Lower lobe of right lung (tissue), 2 donors: ENCODE measurements around the gene PHF12. TPM values are rescaled to one million over a fixed set of nuclear protein-coding genes. Genes with fewer than 3 reads are reported as not detected.

Experiments
- ATAC-seq, 2 donors: fragments of 200-7000 bp; cut with Tn5 transposase; one replicate each; pipeline ENCODE4 v1.9.1; 2020 to 2022; ENCODE audit warnings: mild to moderate bottlenecking in 2 of 2, moderate library complexity in 2 of 2
- DNase-seq: peaks from one replicate; pipeline ENCODE4 v3.0.0-alpha.2; 2020
- H3K27ac ChIP-seq: fragments of 200-600 bp; one replicate; pipeline ENCODE4 v1.8.0; 2022
- H3K27me3 ChIP-seq: fragments of 200-600 bp; one replicate; pipeline ENCODE4 v1.8.0; 2022; ENCODE audit warnings: low read depth
- H3K36me3 ChIP-seq: fragments of 200-600 bp; one replicate; pipeline ENCODE4 v1.8.0; 2022; ENCODE audit warnings: mild to moderate bottlenecking
- H3K4me1 ChIP-seq: fragments of 200-600 bp; one replicate; pipeline ENCODE4 v1.8.0; 2022
- H3K4me3 ChIP-seq: fragments of 200-600 bp; one replicate; pipeline ENCODE4 v1.8.0; 2022; ENCODE audit warnings: mild to moderate bottlenecking
- H3K9me3 ChIP-seq: fragments of 200-600 bp; one replicate; pipeline ENCODE4 v1.8.0; 2022
- intact Hi-C: fragments of 100-400 bp; cut with DNase I; formaldehyde crosslinking; loops from one replicate; pipeline ENCODE4 v1.11.0; 2022
- total RNA-seq: library from RNA; stranded (reverse); fragmentation: NEBNext Ultra II Directional; extraction: Animal tissue kit (Norgen Biotek cat#: 25700); gene quantifications from one replicate; pipeline ENCODE4 v1.2.1, GENCODE V29; 2021
- TF ChIP-seq, protein P1 (sequence below): fragments of 200-600 bp; IDR thresholded peaks from one replicate; pipeline ENCODE4 v1.8.0; 2022; ENCODE audit warnings: antibody characterized with exemption, mild to moderate bottlenecking
- donor health status: DM: no; HTN: yes; CAD: no; lungs with severe emphysema.

Gene PHF12
- total RNA-seq, 1 donor from 2014 or later, result 36.2 TPM

DNA sequence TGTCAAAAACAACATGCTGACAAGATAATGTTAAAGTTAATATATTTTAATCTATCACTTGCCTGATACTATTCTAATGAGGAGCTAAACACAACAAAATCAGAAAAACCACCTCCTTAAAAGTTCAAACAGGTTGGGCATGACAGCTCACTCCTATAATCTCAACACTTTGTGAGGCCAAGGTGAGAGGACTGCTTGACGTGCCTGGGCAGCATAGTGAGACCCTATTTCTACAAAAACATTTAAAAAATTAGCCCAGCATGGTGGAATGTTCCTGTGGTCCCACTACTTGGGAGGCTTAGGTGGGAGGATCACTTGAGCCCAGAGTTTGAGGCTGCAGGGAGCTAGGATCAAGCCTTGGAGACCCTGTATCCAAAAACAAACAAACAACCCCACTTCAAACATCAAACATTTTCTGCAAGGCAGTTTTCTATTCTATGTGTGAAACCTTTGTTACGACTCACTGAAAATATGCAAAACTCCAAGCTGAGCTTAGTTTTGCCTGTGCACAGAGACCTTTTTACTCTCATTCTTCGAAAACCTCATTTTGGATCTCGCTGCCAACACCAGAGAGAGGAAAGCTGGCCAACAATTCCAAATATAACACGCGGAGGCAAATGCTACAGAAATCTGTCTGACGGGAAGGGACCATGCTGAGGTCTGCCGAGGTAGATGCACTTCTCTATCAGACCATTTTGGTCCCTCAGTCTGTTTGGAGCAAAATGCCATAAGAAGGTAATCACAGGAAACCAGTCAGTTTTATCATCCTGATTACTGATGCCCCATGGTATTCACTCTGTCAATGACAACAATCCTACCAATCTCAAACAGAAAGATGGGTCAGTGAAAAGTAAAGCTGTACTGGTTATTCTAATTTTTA is 6.2 kb downstream of the PHF12 start:
- TF ChIP-seq, protein P1, sequence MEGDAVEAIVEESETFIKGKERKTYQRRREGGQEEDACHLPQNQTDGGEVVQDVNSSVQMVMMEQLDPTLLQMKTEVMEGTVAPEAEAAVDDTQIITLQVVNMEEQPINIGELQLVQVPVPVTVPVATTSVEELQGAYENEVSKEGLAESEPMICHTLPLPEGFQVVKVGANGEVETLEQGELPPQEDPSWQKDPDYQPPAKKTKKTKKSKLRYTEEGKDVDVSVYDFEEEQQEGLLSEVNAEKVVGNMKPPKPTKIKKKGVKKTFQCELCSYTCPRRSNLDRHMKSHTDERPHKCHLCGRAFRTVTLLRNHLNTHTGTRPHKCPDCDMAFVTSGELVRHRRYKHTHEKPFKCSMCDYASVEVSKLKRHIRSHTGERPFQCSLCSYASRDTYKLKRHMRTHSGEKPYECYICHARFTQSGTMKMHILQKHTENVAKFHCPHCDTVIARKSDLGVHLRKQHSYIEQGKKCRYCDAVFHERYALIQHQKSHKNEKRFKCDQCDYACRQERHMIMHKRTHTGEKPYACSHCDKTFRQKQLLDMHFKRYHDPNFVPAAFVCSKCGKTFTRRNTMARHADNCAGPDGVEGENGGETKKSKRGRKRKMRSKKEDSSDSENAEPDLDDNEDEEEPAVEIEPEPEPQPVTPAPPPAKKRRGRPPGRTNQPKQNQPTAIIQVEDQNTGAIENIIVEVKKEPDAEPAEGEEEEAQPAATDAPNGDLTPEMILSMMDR, result no peak
- Histone ChIP-seq H3K27me3 (no peaks in the 10 kb centered on the region), H3K9me3 (no peaks in the 10 kb centered on the region), H3K4me1 (peaks cover 63% of the 10 kb centered on the region), H3K27ac (peak overlapping the region; percentile 24), H3K36me3 (peaks cover 16% of the 10 kb centered on the region), H3K4me3 (no peak overlapping the region)
- ATAC-seq (no peak), DNase-seq (no peak)
- intact Hi-C loops, result no loop called here

DNA sequence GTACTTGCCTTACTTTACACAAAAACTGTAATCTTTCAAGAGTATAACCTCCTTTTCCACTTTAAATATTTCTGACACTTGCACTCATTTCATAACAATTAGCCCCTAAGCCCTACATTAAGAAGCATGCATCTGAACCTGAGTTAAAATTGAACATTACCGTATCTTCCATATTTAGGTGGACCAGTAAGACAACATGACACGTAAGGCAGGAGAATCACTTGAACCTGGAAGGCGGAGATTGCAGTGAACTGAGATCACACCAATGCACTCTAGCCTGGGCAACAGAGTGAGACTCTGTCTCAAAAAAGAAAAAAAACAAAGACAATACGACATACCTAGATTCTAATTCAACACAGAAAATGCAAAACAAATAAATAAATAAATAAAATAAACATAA is 7.0 kb downstream of the PHF12 start:
- no peak for ATAC-seq
- TF ChIP-seq, protein P1, result no peak
- Histone ChIP-seq H3K27ac (no peak overlapping the region), H3K4me3 (no peak overlapping the region), H3K27me3 (no peaks in the 10 kb centered on the region), H3K9me3 (no peaks in the 10 kb centered on the region), H3K36me3 (peaks cover 16% of the 10 kb centered on the region), H3K4me1 (peaks cover 70% of the 10 kb centered on the region)
- intact Hi-C loops, result no loop called here
- no peak for DNase-seq

DNA sequence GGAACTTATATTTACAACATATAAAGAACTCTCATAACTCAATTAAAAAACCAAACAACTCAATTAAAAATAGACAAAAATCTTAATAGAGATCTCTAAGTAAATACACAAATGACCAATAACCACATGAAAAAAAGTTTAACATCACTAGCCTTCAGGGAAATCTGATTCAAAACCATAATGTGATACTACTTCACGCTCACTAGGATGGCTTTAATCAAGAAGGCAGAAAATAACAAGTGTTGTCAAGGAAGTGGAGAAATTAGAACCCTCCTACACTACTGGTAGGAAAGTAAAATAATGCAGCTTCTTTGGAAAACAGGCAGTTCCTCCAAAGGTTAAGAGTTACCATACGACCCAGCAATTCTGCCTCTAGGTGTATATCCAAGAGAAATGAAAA is 8.4 kb downstream of the PHF12 start:
- H3K27ac ChIP-seq, result no peak overlapping the region
- no peaks in the 10 kb centered on the region for H3K9me3 ChIP-seq
- no peak for ATAC-seq
- H3K36me3 ChIP-seq, result peaks cover 24% of the 10 kb centered on the region
- H3K27me3 ChIP-seq, result no peaks in the 10 kb centered on the region
- H3K4me3 ChIP-seq, result no peak overlapping the region
- intact Hi-C loops, result no loop called here
- TF ChIP-seq, protein P1, result no peak
- peaks cover 74% of the 10 kb centered on the region for H3K4me1 ChIP-seq
- no peak for DNase-seq

DNA sequence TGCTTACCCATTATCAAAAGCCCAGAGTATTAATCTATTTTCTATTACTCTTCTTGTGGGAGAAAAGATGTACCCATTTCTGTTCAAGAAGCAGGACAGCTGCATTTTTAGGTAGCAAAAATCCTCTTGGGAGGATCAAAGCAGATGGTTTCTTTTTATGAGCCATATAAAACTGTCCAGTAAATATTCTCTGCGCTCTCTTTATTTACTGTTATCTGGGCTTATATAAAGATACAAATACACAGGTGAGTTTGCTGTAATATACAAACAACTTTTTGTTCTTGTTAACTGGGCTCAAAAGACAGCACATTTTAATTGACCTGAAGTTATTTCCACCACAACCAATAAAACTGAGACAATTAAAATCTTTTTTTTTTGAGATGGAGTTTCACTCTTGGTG is 10.1 kb downstream of the PHF12 start:
- Histone ChIP-seq H3K27me3 (no peaks in the 10 kb centered on the region), H3K9me3 (no peaks in the 10 kb centered on the region), H3K4me1 (peaks cover 74% of the 10 kb centered on the region), H3K36me3 (peaks cover 24% of the 10 kb centered on the region), H3K4me3 (no peak overlapping the region), H3K27ac (no peak overlapping the region)
- ATAC-seq (no peak), DNase-seq (no peak)
- TF ChIP-seq, protein P1, result no peak
- intact Hi-C loops, result no loop called here

DNA sequence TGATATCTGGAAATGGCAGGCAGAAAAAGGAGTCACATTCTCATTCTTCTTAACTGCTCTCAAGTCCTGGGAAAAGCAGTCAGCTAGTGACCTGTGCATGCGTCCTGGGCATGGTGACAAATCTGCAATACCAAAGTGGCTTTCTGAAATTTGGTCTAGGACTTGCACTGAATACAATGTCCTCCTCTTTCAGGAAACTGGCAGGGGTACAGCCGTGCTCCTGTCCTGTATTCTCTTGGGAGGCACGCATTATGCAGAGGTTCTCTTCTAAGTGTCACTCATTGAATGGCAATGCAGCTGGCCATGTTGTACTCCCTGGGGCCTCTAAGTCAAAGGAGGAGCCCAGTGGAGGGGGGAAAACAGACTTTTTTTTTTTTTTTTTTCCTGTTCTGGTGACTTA is 10.6 kb downstream of the PHF12 start:
- peak in 1 of 2 donors; percentile 16 for ATAC-seq

More for the DNA sequence above, 10.6 kb downstream of the PHF12 start:
- no peaks in the 10 kb centered on the region for H3K9me3 ChIP-seq
- peaks cover 24% of the 10 kb centered on the region for H3K36me3 ChIP-seq
- H3K27ac ChIP-seq, result no peak overlapping the region
- intact Hi-C loops, result no loop called here
- DNase-seq, result no peak
- no peak overlapping the region for H3K4me3 ChIP-seq
- no peaks in the 10 kb centered on the region for H3K27me3 ChIP-seq
- TF ChIP-seq, protein P1, result no peak
- H3K4me1 ChIP-seq, result peaks cover 74% of the 10 kb centered on the region
